Measurements from ENCODE around the gene PRKCE. TPM values are rescaled to one million over a fixed set of nuclear protein-coding genes. Genes with fewer than 3 reads are reported as not detected.
"Not testable (repeated sequence)": the region's sequence is repeated elsewhere in the genome, so short reads cannot be mapped to it uniquely, and the experiment has no call there.

Gene PRKCE
- total and polyA plus RNA-seq, 2 experiments from 2014 or later = 0.94 to 1.2 TPM

DNA sequence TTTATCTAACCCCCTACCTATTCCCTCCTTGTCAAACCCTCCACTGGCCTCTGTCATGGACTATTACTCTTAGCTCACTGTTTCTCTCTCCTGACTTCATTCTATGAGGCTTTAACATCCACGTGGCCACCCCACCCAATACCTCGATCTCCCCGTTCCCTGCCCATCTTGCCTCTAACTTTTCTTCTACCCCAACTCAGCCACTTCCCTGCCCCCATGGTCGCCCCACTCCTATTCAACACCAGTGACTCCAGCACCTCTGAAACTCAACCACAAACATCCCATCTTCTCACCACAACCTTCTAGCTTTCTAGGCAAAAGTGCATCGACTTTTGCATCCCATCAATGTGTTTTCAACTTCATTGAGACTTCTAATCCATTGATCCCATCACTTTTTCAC lies 551.5 kb downstream of the PRKCE start:
- Histone ChIP-seq H3K36me3 (ENCODE audit: insufficient read depth) (no peaks in the 10 kb centered on the region), H3K79me2 (replicated peaks; ENCODE audit: insufficient read depth) (no peaks in the 10 kb centered on the region), H3K27ac (ENCODE audit: low read depth) (no peak overlapping the region), H4K20me1 (replicated peaks; ENCODE audit: insufficient read depth) (no peaks in the 10 kb centered on the region), H3K9me2 (ENCODE audit: insufficient read depth) (no peaks in the 10 kb centered on the region; the same call in 1 of the 2 replicates), H3K27me3 (ENCODE audit: insufficient read depth) (no peaks in the 10 kb centered on the region), H2AFZ (no peak overlapping the region), H3K4me3 (no peak overlapping the region), H3F3A (replicated peaks; ENCODE audit: low read depth) (no peaks in the 10 kb centered on the region), H3K4me1 (ENCODE audit: insufficient read depth) (peaks cover 9% of the 10 kb centered on the region; the same call in 1 of the 2 replicates), H3K4me2 (no peak overlapping the region)
- DNase-seq (ENCODE audit: low spot score) (no peak), ATAC-seq (no peak)
- TF ChIP-seq EZH2 (IDR thresholded peaks at IDR 0.05; ENCODE audit: low read depth, unreplicated experiment) (no peak), POLR2AphosphoS5 (IDR thresholded peaks at IDR 0.05; ENCODE audit: low read depth) (no peak), ZNF331 (CRISPR knock-in tag; IDR thresholded peaks at IDR 0.05; ENCODE audit: low read depth) (no peak), EZH2phosphoT487 (IDR thresholded peaks at IDR 0.05; ENCODE audit: unreplicated experiment) (no peak), CREB1 (CRISPR knock-in tag; IDR thresholded peaks at IDR 0.05; ENCODE audit: low read depth) (no peak), JUNB (IDR thresholded peaks at IDR 0.05; ENCODE audit: unreplicated experiment) (no peak), ZNF114 (CRISPR knock-in tag; IDR thresholded peaks at IDR 0.05) (no peak), STAT1 (IDR thresholded peaks at IDR 0.05; ENCODE audit: unreplicated experiment) (no peak), NANOG (IDR thresholded peaks at IDR 0.05; ENCODE audit: borderline replicate concordance) (no peak)
- TF ChIP-seq, protein P1, sequence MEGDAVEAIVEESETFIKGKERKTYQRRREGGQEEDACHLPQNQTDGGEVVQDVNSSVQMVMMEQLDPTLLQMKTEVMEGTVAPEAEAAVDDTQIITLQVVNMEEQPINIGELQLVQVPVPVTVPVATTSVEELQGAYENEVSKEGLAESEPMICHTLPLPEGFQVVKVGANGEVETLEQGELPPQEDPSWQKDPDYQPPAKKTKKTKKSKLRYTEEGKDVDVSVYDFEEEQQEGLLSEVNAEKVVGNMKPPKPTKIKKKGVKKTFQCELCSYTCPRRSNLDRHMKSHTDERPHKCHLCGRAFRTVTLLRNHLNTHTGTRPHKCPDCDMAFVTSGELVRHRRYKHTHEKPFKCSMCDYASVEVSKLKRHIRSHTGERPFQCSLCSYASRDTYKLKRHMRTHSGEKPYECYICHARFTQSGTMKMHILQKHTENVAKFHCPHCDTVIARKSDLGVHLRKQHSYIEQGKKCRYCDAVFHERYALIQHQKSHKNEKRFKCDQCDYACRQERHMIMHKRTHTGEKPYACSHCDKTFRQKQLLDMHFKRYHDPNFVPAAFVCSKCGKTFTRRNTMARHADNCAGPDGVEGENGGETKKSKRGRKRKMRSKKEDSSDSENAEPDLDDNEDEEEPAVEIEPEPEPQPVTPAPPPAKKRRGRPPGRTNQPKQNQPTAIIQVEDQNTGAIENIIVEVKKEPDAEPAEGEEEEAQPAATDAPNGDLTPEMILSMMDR (conservative IDR thresholded peaks at IDR 0.05; ENCODE audit: low read depth in 2 of 2) = no peak
- TF ChIP-seq, protein P2, sequence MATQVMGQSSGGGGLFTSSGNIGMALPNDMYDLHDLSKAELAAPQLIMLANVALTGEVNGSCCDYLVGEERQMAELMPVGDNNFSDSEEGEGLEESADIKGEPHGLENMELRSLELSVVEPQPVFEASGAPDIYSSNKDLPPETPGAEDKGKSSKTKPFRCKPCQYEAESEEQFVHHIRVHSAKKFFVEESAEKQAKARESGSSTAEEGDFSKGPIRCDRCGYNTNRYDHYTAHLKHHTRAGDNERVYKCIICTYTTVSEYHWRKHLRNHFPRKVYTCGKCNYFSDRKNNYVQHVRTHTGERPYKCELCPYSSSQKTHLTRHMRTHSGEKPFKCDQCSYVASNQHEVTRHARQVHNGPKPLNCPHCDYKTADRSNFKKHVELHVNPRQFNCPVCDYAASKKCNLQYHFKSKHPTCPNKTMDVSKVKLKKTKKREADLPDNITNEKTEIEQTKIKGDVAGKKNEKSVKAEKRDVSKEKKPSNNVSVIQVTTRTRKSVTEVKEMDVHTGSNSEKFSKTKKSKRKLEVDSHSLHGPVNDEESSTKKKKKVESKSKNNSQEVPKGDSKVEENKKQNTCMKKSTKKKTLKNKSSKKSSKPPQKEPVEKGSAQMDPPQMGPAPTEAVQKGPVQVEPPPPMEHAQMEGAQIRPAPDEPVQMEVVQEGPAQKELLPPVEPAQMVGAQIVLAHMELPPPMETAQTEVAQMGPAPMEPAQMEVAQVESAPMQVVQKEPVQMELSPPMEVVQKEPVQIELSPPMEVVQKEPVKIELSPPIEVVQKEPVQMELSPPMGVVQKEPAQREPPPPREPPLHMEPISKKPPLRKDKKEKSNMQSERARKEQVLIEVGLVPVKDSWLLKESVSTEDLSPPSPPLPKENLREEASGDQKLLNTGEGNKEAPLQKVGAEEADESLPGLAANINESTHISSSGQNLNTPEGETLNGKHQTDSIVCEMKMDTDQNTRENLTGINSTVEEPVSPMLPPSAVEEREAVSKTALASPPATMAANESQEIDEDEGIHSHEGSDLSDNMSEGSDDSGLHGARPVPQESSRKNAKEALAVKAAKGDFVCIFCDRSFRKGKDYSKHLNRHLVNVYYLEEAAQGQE (IDR thresholded peaks at IDR 0.05; ENCODE audit: unreplicated experiment) = no peak
- TF ChIP-seq, protein P3, sequence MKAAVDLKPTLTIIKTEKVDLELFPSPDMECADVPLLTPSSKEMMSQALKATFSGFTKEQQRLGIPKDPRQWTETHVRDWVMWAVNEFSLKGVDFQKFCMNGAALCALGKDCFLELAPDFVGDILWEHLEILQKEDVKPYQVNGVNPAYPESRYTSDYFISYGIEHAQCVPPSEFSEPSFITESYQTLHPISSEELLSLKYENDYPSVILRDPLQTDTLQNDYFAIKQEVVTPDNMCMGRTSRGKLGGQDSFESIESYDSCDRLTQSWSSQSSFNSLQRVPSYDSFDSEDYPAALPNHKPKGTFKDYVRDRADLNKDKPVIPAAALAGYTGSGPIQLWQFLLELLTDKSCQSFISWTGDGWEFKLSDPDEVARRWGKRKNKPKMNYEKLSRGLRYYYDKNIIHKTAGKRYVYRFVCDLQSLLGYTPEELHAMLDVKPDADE (IDR thresholded peaks at IDR 0.05) = no peak
- H3K9me3 Mint-ChIP-seq = no peaks in the 10 kb centered on the region; the same call in none of the 3 replicates
- H3K27ac Mint-ChIP-seq = no peak overlapping the region
- H3K4me1 Mint-ChIP-seq = peaks cover 5% of the 10 kb centered on the region; the same call in 1 of the 3 replicates
- H3K4me3 Mint-ChIP-seq = no peak overlapping the region
- no peaks in the 10 kb centered on the region for H3K27me3 Mint-ChIP-seq (ENCODE audit: insufficient read depth, low read depth, poor library complexity)
- H3K36me3 Mint-ChIP-seq (ENCODE audit: low read depth) = no peaks in the 10 kb centered on the region

DNA sequence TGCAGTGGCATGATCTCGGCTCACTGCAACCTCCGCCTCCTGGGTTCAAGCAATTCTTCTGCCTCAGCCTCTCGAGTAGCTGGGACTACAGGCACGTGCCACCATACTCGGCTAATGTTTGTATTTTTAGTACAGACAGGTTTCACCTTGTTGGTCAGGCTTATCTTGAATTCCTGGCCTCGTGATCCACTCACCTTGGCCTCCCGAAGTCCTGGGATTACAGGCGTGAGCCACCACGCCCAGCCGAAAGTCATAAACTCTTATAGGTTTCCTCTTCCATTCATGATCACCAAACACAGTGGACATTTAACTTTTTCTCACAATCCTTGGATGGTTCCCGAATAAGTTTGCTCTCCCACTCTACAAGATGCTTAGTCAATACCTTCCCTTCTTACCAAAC lies 552.2 kb downstream of the PRKCE start:
- H3K79me2 ChIP-seq (replicated peaks; ENCODE audit: insufficient read depth); DNase-seq (ENCODE audit: low spot score); H3K9me2 ChIP-seq (ENCODE audit: insufficient read depth); H3K36me3 Mint-ChIP-seq (ENCODE audit: low read depth); H3K4me1 Mint-ChIP-seq; H3K27ac Mint-ChIP-seq; H3F3A ChIP-seq (replicated peaks; ENCODE audit: low read depth); H3K36me3 ChIP-seq (ENCODE audit: insufficient read depth); H3K27ac ChIP-seq (ENCODE audit: low read depth); H3K4me3 Mint-ChIP-seq; ATAC-seq; H3K4me2 ChIP-seq; H3K9me3 Mint-ChIP-seq; H3K4me3 ChIP-seq; H4K20me1 ChIP-seq (replicated peaks; ENCODE audit: insufficient read depth); H2AFZ ChIP-seq; H3K4me1 ChIP-seq (ENCODE audit: insufficient read depth); H3K27me3 Mint-ChIP-seq (ENCODE audit: insufficient read depth, low read depth, poor library complexity); H3K27me3 ChIP-seq (ENCODE audit: insufficient read depth): not testable (repeated sequence)
